ENCODE measurements around the gene STK26.
"Not testable (repeated sequence)": the region's sequence is repeated elsewhere in the genome, so short reads cannot be mapped to it uniquely, and the experiment has no call there.

The STK26 gene

DNA sequence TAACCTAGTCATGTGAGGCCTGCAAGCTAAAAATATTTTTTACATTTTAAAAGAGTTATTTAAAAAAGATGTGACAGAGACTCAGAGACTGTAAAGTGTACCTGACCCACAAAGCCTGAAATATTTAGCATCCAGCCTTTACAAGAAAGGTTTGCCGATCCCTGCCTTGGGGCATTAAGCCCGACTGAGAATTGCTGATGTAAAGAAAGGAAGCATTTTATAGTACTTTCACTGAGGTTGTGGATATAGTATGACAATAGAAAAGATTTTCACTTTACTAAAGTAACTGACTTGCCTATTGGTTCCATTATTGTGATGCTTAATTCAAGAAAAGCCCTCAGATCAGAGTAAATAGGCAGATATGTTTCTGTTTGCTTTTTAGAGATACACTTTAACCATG lies 17.0 kb downstream of the STK26 start:
- DNase-seq, result no peak

DNA sequence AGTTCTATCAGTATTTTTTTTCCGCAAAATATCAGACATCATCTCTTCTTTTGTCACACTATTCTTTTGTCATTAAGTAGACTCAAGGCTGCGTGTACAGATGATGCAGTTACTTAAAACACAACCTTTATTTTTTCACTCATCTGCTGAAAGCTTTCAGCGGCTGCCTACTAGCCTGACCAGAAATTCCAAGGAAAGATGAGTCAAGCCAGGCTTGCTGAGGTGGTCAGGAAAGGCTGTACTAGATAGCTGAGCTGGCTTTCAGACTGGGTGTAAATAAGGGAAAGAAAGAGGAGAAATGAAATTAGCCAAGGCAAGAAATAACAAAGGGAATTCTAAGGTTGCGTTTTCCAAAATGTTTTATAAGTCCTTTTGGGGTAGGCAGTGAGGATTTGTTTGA lies 17.9 kb downstream of the STK26 start:
- no peak for DNase-seq

DNA sequence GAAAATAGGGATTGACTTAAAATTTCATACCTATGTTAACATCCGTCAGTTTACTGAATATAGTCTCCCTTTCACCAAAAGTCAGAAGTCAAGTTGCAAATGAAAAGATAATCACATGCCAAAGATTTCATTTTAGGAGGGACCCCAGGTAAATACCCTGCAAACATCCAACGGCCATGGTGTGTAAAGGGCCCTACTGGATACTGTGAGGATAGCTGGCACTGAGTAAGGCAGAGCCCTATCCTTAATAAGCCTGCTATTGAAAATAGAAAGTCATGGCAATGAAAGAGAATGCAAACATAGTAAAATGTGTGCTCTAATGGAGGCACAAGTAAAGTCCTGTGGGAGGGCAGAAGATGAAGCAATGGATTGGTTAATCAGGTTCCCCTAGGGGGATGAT lies 20.9 kb downstream of the STK26 start:
- no peak for DNase-seq

DNA sequence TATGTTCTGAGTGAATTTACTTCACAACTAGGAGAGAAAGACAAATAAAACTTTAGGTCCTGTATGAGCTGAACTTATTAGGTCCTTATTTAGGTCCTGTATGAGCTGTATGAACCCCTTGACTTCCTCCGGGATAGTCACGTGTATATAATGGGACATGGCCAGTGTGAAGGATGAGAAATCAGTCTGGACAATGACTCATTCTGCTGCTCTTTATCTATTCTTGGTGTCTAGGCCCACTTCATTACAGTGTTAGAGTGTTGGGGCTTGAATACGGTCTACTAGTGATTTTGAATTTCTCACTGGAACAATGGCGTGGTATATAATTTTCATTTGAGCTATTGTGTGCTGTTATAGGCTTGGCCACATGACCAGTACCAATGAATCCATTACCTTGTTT lies 21.9 kb downstream of the STK26 start:
- no peak for DNase-seq

DNA sequence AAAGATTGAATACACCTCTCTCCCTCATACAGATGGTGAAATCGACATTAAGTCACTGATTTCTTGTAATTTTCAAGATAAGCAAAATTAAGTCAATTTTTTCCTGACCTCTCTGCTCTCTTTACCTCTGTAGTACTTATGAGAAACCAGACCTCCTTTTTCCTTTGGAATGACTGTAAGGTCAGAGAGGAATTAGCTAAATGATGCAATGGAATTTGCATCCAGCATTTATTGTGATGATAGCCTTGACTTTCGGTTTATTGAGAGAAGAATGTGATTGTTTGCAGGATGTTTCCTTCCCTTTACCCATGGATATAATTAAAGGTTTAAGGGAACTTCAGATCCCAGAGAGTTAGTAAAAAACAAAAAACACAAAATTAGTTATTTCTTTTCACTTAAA lies 22.4 kb downstream of the STK26 start:
- DNase-seq, result no peak

DNA sequence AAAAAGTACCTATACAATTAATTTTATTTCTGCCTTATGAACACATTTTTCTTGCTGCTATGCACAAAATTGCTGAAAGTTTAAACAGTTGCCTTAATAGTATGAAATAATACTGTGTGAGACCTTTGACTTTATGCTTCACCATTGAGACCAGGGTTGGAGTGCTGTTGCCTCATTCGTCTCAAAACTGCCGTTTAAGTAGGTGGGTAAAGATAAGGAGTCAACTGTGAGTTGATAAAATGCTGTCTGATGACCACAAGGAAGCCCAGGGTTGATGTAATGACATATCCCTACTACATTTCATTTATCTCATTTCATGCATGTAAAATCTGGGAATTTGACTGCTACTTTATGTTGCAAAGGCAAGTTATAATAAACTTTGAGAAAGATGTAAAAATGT lies 23.4 kb downstream of the STK26 start:
- DNase-seq, result no peak

DNA sequence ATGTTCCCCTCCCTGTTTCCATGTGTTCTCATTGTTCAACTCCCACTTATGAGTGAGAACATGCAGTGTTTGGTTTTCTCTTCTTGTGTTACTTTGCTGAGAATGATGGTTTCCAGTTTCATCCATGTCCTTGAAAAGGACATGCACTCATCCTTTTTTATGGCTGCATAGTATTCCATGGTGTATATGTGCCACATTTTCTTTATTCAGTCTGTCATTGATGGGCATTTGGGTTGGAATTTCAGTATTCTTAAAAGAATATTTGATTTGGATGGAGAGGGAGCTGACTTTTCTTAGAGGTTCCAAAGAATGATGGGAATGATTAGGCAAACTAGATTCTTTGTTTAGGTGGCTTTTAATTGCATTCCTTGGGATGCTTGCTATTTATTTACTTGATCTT lies 28.7 kb downstream of the STK26 start:
- not testable (repeated sequence) for DNase-seq

DNA sequence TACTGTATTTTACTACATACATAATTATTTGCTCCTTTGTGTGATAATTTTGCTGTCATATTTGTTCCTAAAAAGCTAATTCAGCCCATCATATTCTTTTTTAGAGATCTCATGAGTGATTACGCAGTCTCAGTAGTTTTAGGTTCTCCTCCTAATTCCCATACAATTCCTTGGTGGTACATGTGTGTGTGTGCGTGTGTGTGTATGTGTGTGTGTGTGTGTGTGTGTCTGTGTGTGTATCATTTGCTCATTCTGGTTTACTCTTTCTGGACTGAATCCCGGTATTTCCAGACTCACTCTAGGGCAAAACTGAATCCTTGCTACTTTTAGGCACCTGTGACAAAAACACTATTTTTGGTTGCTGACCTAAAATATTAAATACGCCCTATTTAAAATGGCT lies 34.9 kb downstream of the STK26 start:
- no peak for DNase-seq

DNA sequence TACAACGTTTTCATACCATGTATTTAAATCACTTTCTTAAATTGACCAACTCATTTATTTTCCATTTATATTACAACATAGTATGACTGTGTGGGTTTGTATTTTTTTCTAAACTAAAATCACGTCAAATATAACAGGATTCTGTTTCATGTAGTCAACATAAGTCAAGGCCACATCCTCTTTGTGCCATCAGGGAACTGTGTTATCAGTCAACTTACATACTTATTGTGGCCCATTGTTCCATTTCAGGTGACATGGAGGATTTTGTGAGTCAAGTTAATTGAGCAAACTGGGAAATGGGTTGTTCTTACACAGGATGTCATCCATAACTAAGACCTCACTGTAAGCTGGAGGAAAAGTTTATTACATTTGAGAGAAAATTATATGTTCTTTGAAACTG lies 35.9 kb downstream of the STK26 start:
- no peak for DNase-seq

DNA sequence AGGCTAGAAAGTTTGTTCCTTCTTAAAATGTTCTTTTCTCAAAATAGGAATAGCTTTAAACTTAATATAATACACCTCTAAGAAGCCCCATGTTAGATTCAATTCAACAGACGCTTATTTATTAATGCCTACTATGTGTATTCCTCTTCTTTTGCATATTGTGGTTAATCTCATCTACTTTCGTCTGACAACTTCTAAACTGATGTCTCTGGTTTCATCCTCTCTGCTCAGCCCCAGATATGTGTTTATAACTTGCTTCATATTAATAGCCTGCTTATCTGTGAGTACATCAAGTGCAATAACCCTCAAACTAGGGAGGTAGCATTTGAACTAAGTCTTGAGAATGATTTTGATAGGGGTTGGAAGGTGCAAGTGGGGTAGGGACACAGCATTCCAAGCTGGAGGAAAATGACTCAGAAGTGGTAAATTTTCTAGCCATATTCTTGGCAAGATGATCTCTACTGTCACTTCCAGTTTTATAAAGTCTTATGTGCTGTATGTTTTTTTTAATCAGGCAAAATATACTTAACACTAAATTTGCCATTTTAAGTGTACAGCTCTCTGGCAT lies 37.0 kb downstream of the STK26 start:
- DNase-seq, result no peak

DNA sequence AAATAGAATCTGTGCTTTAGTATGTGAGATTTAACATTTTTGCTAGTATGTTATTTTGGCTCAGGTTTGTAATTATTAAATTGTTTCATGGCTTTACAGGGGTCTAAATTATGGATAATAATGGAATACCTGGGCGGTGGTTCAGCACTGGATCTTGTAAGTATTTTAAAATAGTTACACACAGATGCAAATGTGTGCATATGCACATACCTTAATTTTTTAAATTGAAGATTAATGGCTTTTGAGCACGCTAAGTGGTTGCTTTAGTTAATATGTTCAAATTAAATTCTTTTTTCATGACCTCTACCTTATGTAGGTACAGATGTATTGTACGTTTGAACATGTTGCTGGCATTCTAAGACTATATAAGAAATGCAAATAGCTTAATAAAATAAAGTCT lies 40.2 kb downstream of the STK26 start:
- DNase-seq, result no peak

DNA sequence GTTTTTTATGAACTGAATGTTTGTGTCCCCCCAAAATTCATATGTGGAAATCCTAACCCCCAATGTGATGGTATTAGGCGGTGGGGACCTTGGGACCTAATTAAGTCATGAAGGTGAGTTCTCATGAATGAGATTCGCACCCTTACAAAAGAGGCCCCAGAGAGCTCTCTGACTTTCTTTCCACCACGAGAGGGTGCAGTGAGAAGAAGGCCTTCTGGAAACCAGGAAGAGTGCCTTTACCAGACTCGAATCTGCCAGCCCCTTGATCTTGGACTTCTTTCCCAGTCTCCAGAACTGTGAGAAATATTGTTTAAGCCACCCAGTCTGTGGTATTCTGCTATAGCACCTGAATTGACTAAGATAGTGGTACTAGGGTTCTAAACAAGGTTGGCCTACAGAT lies 40.8 kb downstream of the STK26 start:
- DNase-seq, result no peak

DNA sequence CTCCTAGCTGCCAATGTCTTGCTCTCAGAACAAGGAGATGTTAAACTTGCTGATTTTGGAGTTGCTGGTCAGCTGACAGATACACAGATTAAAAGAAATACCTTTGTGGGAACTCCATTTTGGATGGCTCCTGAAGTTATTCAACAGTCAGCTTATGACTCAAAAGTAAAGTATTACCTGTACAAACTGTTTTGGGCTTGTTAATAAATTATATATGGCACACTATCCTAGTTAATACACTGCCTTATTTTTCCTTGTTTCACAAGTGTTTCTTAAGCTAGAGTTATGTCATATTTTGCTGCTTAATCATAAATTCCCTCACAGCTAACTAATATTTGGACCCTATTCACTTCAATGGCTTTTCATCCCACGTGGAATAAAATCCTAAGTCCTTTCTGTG lies 45.3 kb downstream of the STK26 start:
- no peak for DNase-seq

DNA sequence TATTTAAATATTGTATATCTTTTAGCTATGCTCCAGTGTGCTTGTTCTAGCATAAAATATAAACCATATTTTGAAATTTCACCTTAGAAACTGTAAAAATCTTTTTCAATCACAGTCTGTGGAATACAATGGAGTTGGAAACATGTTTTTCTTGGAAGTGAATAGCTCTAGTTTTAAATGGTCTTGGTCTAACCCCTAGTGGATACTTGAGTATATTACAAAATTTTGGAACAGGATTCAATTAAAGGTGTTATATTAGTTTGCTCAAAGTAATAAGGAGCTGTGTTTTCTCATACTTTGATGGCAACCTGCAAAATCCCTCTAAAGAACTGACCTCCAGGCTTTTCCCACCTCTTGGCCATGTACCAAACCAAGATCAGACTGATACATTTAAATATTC lies 48.2 kb downstream of the STK26 start:
- DNase-seq, result no peak

DNA sequence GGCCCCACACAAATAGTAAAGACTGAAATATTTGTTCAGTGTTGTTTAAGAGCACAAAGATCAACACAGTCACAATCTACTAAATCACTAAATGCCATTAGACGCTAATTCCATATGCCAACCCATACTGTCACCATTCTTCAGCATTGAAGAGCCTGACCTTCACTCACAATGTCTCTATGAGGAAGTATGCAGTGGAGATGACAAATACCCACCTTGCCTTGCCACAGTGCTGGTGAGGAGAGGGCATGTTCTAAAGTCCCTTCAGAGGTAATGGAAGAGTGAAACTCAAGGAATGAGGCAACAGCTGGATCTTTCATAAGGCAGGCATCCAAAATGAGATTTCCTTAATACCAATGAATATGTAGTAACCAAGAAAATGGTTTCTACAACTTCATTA lies 54.3 kb downstream of the STK26 start:
- DNase-seq, result no peak

DNA sequence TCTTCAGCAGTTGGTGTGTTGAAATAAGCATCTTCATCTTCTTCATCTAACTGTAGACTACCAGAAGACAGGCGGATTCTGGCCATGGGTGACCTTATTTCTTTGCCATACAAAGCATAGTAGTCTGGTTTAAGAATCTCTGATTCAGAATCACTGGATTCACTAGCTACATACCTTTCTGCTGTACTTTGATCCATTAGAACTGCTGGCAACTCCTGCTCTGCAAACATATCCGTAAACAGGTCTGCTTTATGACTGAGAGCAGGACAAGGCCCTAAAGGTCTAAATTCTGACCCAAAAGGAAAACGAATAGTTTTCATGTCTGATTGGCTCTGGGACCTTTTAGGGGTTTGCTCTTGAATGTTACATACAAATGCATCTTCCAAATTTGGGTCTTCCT lies 54.8 kb downstream of the STK26 start:
- DNase-seq, result no peak

DNA sequence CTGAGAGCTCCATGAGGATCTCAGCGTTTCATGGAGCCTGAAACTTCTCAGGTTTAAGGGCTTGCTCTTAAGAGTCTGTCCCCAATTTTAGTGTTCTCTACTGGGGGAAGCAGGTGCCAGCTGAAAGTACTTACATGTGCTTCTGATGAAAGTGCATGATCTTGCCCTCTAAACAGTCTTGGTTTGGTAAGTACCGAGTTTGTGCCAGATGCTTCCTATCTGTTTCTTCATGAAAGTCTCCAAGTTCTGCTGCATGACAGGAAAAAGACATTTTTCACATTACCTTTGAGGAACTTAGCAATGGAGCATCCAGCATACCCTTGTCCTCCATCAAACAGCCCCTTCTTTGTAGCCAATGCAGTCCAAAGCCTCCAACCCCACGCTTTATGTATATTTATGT lies 62.7 kb downstream of the STK26 start:
- no peak for DNase-seq

DNA sequence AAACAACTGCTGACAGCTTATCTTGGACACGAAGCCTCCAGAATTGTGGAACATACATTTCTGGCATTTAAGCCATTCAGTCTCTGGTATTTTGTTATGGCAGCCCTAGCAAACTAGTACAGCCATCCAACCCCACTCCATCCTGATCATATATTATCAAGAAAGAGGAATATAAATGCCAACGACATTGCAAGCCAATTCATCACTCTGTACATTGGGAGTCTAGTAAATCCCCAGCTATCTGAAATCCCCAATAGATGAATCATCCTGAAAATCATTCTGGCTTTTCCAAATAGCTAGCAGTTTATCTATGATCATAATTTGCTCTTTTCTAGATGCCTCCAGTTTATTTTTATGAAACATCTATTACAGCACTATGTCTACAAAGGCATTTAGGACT lies 63.6 kb downstream of the STK26 start:
- DNase-seq, result peak in 1 of 2 experiments; percentile 18

DNA sequence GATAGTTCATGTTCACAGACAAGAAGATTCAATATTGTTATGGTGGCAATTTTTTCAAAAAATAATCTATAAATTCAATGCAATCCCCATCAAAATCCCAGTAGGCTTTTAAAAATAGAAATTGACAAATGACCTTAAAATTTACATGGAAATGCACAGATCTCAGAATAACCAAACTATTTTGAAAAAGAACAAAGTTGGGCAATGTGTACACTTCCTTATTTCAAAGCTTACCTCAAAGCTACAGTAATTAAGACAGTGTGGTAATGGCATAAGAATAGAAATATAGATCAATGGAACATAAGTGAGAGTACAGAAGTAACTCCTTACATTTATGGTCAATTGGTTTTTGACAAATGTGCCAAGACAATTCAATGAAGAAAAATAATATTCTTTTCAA lies 65.8 kb downstream of the STK26 start:
- DNase-seq, result no peak

DNA sequence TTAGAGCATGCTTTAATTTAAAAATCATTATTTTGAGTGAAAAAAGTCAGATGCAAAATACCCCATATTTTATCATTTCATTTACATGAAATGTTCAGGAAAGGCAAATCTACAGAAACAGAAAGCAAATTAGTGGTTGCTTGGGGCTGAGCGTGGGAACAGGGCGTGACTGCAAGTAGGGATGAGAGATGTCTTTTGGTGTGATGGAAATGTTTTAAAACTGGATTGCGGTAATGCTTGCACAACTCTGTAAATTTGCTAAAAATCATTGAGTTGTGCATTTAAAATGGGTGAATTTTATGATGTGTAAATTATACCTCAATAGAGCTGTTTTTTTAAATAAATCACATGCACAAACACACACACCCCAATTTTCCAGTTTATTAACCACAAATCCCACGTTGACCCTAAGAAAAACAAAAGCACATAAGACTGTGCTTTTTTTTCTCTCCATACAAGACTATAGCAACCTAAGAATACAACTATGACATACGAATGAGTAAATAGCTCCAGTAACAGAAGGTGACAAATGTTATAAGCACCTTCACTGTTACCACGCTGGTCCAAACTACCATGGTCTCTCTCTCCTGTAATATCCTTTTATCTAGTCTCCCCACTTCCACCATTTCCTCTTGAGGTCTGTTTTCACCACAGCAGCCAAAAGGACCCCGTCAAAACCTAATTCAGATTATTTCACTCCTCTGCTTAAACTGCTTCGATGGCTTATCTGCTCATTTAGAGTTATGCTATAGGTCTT lies 67.5 kb downstream of the STK26 start:
- no peak for DNase-seq

DNA sequence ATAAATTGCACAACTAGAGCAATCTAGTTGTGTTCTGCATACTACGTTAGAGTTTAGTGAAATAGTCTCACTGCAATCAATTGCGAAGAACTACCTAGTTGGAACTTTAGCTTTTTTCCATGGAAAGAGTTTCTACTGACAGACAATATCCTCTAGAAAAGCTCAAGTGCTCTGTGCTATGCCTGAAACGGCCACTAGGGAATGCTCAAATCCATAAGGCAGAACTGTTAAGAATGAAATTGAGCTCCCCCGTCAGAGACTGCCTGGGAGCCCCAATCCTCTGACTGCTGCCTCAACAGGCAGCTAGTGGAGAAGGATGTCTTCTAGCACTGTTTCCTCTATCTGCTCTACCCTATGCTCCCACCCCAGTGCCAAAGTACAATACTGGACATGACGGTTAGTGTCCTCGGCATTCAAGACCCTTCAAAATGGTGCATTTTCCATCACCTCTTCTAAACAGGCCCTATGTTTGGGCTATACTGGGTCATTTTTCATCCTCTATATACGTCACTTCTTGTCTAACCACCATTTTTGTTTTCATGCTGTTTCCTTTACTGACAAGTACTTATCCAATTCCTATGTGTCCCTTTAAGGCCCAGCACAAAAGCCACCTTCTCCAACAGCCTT lies 69.5 kb downstream of the STK26 start:
- DNase-seq, result no peak

DNA sequence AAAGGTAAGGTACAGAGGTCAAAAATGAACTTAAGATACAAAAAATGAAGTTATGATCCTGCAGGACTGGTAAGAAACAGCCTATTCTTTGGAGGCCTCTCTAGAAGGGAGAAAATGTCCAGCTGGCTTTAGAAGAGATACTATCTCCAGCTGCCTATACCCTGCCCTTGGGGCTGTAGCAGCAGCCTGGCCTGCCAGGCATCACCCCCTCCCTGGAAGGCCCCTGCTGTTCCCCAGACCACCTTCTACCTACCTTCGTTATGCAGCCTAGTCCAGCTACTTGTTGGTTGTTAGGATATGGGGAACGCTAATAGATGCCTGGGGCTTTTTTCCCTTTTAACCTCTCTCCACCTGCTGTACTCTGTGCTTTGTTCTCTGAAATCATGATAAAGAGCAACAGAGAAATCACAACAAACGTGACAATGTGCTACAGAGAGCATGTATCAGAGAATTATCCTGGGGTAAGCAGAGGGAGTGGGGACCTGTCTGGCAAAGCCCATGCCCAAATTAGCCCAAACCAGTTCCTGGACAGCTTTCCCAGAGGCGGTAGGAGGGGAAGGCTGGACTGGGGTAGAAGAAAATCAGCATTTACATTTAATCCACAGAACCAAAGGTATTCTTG lies 70.2 kb downstream of the STK26 start:
- DNase-seq, result no peak

DNA sequence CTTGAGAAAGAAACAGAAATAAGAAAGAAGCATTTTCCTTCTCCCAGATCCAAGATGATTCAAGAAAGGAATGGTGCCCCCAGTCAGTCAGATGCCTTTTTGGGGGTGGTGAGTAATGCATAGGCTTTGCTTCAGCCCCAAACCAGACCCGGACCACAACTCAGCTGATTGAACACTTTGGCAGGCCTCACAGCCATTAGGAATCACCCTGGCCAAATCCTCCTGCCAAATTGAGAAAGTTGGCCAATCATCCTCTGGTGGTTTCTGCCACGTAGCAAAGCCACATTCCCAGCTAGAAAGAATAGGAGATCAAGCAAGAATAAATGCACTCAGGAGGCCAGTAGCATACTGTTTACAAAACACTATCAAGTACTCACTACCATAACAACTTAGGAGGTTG lies 71.1 kb downstream of the STK26 start:
- no peak for DNase-seq

DNA sequence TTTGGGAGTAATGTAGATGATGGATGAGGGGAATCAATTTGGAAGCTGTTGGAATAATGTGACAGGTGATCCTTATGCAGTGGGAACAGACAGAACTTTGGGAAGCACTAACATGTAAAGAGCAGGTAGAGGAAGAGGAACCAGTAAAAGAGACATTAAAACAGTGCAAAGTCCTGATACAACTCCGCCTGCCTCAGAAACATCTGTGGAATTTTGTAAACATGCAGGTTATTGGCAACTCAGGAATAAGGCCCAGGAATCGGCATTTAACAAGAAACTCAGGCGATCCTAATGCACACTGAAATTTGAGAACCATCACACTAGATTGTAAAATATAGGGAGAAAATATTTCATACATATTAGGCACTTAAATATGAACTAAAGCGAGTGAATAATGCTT lies 75.6 kb downstream of the STK26 start:
- not testable (repeated sequence) for DNase-seq
